ENCODE measurements around the gene KCNE2. TPM values are rescaled to one million over a fixed set of nuclear protein-coding genes. Genes with fewer than 3 reads are reported as not detected.

The KCNE2 gene
- total and polyA plus RNA-seq, 2 of the 8 experiments (the other 6 are each of a cell fraction or from before 2014, with no cell fraction given), result 0.09 to 0.37 TPM

DNA sequence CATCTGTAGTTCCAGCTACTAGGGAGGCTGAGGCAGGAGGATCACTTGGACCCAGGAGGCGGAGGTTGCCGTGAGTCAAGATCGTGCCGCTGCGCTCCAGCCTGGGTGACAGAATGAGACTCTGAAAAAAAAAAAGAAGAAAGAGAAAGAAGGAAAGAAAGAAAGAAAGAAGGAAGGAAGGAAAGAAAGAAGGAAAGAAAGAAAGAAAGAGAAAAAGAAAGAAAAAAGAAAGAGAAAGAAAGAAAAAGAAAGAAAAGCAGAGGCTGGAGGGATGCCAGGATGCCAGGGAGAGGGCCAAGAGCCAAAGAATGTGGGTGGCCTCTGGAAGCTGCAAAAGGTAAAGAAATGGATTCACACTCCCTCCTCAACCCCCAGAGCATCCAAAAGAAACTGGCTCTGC lies 8.2 kb upstream of the KCNE2 start:
- no peak overlapping the region for H2AFZ ChIP-seq (ENCODE audit: low read length)
- no peak overlapping the region for H2BK15ac ChIP-seq (ENCODE audit: low read length)
- H3K79me2 ChIP-seq (ENCODE audit: control insufficient read depth in 1 of 2, insufficient read depth in 2 of 2, low read length in 2 of 2), result no peaks in the 10 kb centered on the region
- H4K8ac ChIP-seq (ENCODE audit: extremely low read depth, insufficient read depth, low read length), result no peak overlapping the region
- H4K91ac ChIP-seq (replicated peaks; ENCODE audit: insufficient read length, low read length), result no peak overlapping the region
- no peak overlapping the region for H3K4ac ChIP-seq (replicated peaks; ENCODE audit: insufficient read length, low read depth, low read length)
- H3K18ac ChIP-seq (ENCODE audit: extremely low read depth, low read length), result no peak overlapping the region
- H2BK120ac ChIP-seq (replicated peaks; ENCODE audit: low read depth, low read length), result no peak overlapping the region
- no peaks in the 10 kb centered on the region for H3K9me3 ChIP-seq (ENCODE audit: insufficient read depth in 2 of 2, low read depth in 1 of 2, low read length in 1 of 2)
- no peak overlapping the region for H2BK5ac ChIP-seq (ENCODE audit: low read depth, low read length)
- no peak overlapping the region for H2AK5ac ChIP-seq (ENCODE audit: low read depth, low read length)
- no peak overlapping the region for H3K9ac ChIP-seq (replicated peaks in 1 of 4; ENCODE audit: extremely low read depth in 1 of 4, low read depth in 3 of 4, low read length in 3 of 4)
- H3K4me2 ChIP-seq (ENCODE audit: insufficient read depth in 1 of 2, low read depth in 2 of 2, low read length in 2 of 2), result no peak overlapping the region
- no peak overlapping the region for H3K14ac ChIP-seq (ENCODE audit: insufficient read length)
- WGBS, 2 experiments (ENCODE audit: extremely low coverage in 1 of 2, insufficient coverage in 1 of 2, insufficient read length in 1 of 2, insufficient replicate concordance in 2 of 2, low coverage in 1 of 2, low lambda C conversion rate in 2 of 2, missing lambda C conversion rate in 1 of 2), result no CpG with 5 or more reads among the region's 5 CpGs
- no peak overlapping the region for H3K4me3 ChIP-seq (ENCODE audit: extremely low read depth in 1 of 4, insufficient read depth in 2 of 4, low read depth in 3 of 4, low read length in 4 of 4)
- H3K27ac ChIP-seq (ENCODE audit: low read depth, low read length), result no peak overlapping the region
- H4K5ac ChIP-seq (ENCODE audit: insufficient read length, low read depth, low read length), result no peak overlapping the region
- H3K23ac ChIP-seq (ENCODE audit: insufficient read length), result no peak overlapping the region
- H3K23me2 ChIP-seq (ENCODE audit: low read depth, low read length), result no peaks in the 10 kb centered on the region
- H3K27me3 ChIP-seq (replicated peaks in 1 of 4; ENCODE audit: control insufficient read depth in 3 of 4, extremely low read depth in 1 of 4, insufficient read depth in 3 of 4, low read length in 3 of 4), result no peaks in the 10 kb centered on the region; a peak in 1 of 7 replicates
- no peaks in the 10 kb centered on the region for H3K36me3 ChIP-seq (ENCODE audit: control insufficient read depth in 2 of 4, insufficient read depth in 4 of 4, low read length in 3 of 4)
- no peaks in the 10 kb centered on the region; a peak in 1 of 7 replicates for H3K4me1 ChIP-seq (replicated peaks in 1 of 4; ENCODE audit: control insufficient read depth in 3 of 4, insufficient read depth in 4 of 4, low read length in 3 of 4)
- DNase-seq (ENCODE audit: low read depth in 1 of 2, low spot score in 2 of 2), result no peak
- H2BK20ac ChIP-seq (ENCODE audit: low read length), result no peak overlapping the region
- POLR2A ChIA-PET (ENCODE audit: partially characterized antibody), result interaction anchor here (1.5 kb wide), 1 partner anchor 282 kb away, joined by 4 read pairs; the partner anchor contains the start of genes MRPS6 and SLC5A3
- H3K56ac ChIP-seq (replicated peaks; ENCODE audit: insufficient read length, low read depth, low read length), result no peak overlapping the region
- no peak for FAIRE-seq
- no peaks in the 10 kb centered on the region for H3K79me1 ChIP-seq (ENCODE audit: low read depth, low read length)
- H4K20me1 ChIP-seq (replicated peaks in 1 of 2; ENCODE audit: control insufficient read depth in 1 of 2, insufficient read depth in 2 of 2, low read length in 2 of 2), result no peaks in the 10 kb centered on the region
- CTCF ChIA-PET (ENCODE audit: partially characterized antibody), result interaction anchor here (1.1 to 5.6 kb wide), 5 partner anchors 8 to 461 kb away, joined by 3 to 19 read pairs (median 3); no protein-coding TSS in a partner anchor
- H2BK12ac ChIP-seq (ENCODE audit: low read depth, low read length), result no peak overlapping the region
- TF ChIP-seq BACH1 (IDR thresholded peaks at IDR 0.05; ENCODE audit: low read length) (no peak), POU5F1 (IDR thresholded peaks at IDR 0.05; ENCODE audit: low read depth, low read length) (no peak), CTBP2 (IDR thresholded peaks at IDR 0.05; ENCODE audit: borderline replicate concordance, insufficient read depth, insufficient read length, low read length) (no peak)

Measured in H1 (cell line).